Measurements from ENCODE around the gene REPS2.
A peak's percentile ranks its signal among the peaks of the same experiment; 100 is the strongest.

REPS2 gene

DNA sequence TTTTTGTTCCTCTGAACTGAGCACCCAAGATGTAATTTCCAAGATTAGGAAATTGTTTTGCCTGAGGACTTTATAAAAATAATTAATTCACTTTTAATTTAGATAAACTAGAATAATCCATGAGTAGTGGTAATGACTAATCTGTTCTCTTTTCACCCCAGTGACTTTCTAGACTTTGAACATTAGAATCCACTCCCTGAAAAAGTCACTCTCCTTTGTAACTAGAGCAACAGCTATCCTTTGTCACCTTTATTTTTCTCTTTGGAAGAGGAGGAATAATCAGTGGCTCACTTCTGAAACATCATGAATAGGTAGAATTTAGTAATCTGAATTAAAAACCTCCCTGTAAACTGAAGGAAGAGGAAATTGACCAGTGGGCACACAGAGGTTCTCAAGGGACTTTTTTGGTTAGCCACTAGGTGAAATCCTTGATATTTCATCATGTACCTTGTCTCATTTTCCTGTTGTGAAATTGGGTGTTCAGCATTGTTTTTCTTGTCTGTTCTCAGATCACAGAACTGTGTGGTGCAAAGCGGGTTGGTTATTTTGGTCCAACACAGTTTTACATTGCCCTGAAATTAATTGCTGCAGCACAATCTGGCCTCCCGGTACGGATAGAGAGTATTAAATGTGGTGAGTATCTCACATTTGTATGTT is 59.4 kb downstream of the REPS2 start:
- TF ChIP-seq, protein P1, sequence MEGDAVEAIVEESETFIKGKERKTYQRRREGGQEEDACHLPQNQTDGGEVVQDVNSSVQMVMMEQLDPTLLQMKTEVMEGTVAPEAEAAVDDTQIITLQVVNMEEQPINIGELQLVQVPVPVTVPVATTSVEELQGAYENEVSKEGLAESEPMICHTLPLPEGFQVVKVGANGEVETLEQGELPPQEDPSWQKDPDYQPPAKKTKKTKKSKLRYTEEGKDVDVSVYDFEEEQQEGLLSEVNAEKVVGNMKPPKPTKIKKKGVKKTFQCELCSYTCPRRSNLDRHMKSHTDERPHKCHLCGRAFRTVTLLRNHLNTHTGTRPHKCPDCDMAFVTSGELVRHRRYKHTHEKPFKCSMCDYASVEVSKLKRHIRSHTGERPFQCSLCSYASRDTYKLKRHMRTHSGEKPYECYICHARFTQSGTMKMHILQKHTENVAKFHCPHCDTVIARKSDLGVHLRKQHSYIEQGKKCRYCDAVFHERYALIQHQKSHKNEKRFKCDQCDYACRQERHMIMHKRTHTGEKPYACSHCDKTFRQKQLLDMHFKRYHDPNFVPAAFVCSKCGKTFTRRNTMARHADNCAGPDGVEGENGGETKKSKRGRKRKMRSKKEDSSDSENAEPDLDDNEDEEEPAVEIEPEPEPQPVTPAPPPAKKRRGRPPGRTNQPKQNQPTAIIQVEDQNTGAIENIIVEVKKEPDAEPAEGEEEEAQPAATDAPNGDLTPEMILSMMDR (IDR thresholded peaks at IDR 0.05; ENCODE audit: control extremely low read depth, extremely low read depth, low read depth, missing control alignments) = no peak
- ChIA-PET POLR2A (no interaction called here), CTCF (no interaction called here)
- DNase-seq (ENCODE audit: extremely low spot score) = no peak

DNA sequence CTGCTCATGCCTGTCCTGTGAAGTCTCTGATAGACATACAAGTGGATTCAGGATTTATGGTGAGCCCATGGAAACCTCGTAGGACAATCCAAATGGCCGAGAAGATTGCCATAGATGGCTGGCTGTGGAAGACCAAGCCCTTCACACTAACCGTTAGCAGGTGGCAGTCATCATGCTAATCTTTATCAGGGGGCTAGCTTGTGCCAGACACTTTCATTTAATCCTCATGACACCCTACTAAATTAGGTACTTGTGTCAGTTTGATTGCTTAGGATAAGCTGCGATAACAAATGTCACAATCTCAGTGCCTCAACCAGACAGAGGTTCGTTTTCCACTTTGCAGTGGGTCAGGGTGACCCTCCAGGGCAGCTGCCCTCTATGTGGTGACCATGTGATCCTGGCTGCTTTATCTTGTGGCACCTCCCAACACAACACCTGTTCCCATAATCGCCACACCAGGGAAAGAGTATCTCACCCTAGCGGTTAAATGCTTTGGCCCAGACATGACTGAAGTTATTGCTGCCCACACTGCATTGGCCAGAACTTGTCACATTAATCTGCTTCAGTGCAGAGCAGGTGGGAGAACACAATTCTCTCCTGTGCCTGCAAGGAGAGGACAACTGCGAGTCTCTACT is 60.8 kb downstream of the REPS2 start:
- ChIA-PET CTCF (interaction anchor here (1.1 kb wide), 1 partner anchor 39 kb away, joined by 6 read pairs; no protein-coding TSS in a partner anchor), POLR2A (no interaction called here)
- TF ChIP-seq, protein P1 (IDR thresholded peaks at IDR 0.05; ENCODE audit: control extremely low read depth, extremely low read depth, low read depth, missing control alignments) = peak; percentile 16
- peak; percentile 14 for DNase-seq (ENCODE audit: extremely low spot score)

DNA sequence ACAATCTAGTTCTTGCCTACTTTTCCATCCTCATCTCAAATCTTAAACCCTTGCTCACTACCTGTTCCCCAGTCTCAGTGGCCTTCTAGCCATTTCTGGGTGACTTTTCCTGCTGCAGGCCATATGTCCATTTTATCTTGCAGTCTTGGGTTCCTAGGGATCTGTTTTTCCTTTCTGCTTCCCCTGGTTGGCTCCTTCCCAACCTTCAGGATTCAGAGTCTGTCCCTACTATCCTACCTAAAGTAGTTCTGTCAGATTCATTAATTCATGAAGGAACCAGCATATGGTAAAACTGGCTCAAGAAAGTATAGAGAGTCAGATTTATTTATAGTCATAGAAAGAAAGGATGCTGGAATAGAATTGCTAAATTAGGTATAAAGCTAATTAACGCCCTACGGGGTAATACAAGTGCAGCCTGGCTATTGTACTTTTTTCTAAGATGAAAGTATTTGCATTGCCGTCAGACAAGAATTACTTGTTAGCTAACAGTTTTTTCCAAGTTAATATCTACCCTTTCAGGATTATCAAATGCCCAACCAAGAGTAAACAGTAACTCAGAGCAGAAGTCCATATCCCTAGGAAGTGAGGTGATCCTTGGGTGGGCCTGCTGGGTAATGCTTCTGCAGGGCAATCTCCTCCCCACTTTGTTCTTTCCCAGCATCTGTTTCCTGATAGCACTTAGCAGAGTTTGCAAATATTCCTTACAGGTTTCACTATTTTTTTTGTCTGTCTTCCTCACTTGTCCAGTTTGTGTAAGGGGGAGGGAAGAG is 63.6 kb downstream of the REPS2 start:
- CTCF ChIA-PET = interaction anchor here (1.2 kb wide), 1 partner anchor 10 kb away, joined by 3 read pairs; no protein-coding TSS in a partner anchor
- DNase-seq (ENCODE audit: extremely low spot score) = no peak
- POLR2A ChIA-PET = no interaction called here
- TF ChIP-seq, protein P1 (IDR thresholded peaks at IDR 0.05; ENCODE audit: control extremely low read depth, extremely low read depth, low read depth, missing control alignments) = no peak

- no peak for DNase-seq (ENCODE audit: extremely low spot score)
- ChIA-PET CTCF (no interaction called here), POLR2A (no interaction called here)
- TF ChIP-seq, protein P1 (IDR thresholded peaks at IDR 0.05; ENCODE audit: control extremely low read depth, extremely low read depth, low read depth, missing control alignments) = no peak
Observed at GRCh38 chrX:17012465-17012864, 66.0 kb downstream of the REPS2 start.

- CTCF ChIA-PET = interaction anchor here (1.1 kb wide), 1 partner anchor 32 kb away, joined by 3 read pairs; no protein-coding TSS in a partner anchor
- POLR2A ChIA-PET = no interaction called here
- DNase-seq (ENCODE audit: extremely low spot score) = no peak
- TF ChIP-seq, protein P1 (IDR thresholded peaks at IDR 0.05; ENCODE audit: control extremely low read depth, extremely low read depth, low read depth, missing control alignments) = no peak
Observed at GRCh38 chrX:17014216-17014615, 67.8 kb downstream of the REPS2 start.

DNA sequence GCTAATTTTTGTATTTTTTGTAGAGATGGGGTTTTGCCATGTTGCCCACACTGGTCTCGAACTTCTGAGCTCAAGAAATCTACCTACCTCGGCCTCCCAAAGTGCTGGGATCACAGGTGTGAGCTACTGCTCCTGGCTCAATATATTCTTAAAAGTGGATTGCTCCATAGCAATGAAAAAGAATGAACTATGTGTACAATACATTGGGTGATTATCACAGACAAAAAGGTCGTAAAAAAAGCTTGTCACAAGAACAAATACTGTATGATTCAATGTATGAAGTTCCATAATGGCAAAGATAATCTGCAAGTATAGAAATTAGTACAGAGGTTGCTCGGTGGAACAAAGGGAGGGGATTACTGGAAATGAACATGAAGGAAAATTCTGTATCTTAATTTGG is 70.7 kb downstream of the REPS2 start:
- CTCF ChIA-PET = interaction anchor here (1.7 kb wide), 1 partner anchor 29 kb away, joined by 4 read pairs; no protein-coding TSS in a partner anchor
- DNase-seq (ENCODE audit: extremely low spot score) = no peak
- POLR2A ChIA-PET = no interaction called here
- TF ChIP-seq, protein P1 (IDR thresholded peaks at IDR 0.05; ENCODE audit: control extremely low read depth, extremely low read depth, low read depth, missing control alignments) = no peak
